ENCODE data around the gene WDR37.
"Not testable (repeated sequence)": the region's sequence is repeated elsewhere in the genome, so short reads cannot be mapped to it uniquely, and the experiment has no call there.

WDR37 gene

GRCh38 chr10:1101946-1102345, 45.8 kb downstream of the WDR37 start:
- DNase-seq (ENCODE audit: low read depth in 2 of 3, low spot score in 2 of 3): no peak

- peak in 1 of 3 experiments; percentile 18 for DNase-seq (ENCODE audit: low read depth in 2 of 3, low spot score in 2 of 3)
Measured at GRCh38 chr10:1102416-1102815, 46.2 kb downstream of the WDR37 start.

GRCh38 chr10:1102831-1103230, 46.6 kb downstream of the WDR37 start:
- DNase-seq (ENCODE audit: low read depth in 2 of 3, low spot score in 2 of 3): no peak

- no peak for DNase-seq (ENCODE audit: low read depth in 2 of 3, low spot score in 2 of 3)
Measured at GRCh38 chr10:1103551-1103950, 47.4 kb downstream of the WDR37 start.

GRCh38 chr10:1104971-1105370, 48.8 kb downstream of the WDR37 start:
- no peak for DNase-seq (ENCODE audit: low read depth in 2 of 3, low spot score in 2 of 3)

- no peak for DNase-seq (ENCODE audit: low read depth in 2 of 3, low spot score in 2 of 3)
Measured at GRCh38 chr10:1107004-1107403, 50.8 kb downstream of the WDR37 start.

- DNase-seq (ENCODE audit: low read depth in 2 of 3, low spot score in 2 of 3): no peak
Measured at GRCh38 chr10:1107679-1108078, 51.5 kb downstream of the WDR37 start.

- peak; percentile 37 to 49 (median 43) for DNase-seq (ENCODE audit: low read depth in 2 of 3, low spot score in 2 of 3)
Measured at GRCh38 chr10:1109795-1110673, 53.8 kb downstream of the WDR37 start.

- DNase-seq (ENCODE audit: low read depth in 2 of 3, low spot score in 2 of 3): no peak
Measured at GRCh38 chr10:1110674-1111119, 54.5 kb downstream of the WDR37 start.

- DNase-seq (ENCODE audit: low read depth in 2 of 3, low spot score in 2 of 3): no peak
Measured at GRCh38 chr10:1114315-1114714, 58.1 kb downstream of the WDR37 start.

GRCh38 chr10:1114719-1115606, 58.8 kb downstream of the WDR37 start:
- no peak for DNase-seq (ENCODE audit: low read depth in 2 of 3, low spot score in 2 of 3)

GRCh38 chr10:1115607-1115955, 59.4 kb downstream of the WDR37 start:
- DNase-seq (ENCODE audit: low read depth in 2 of 3, low spot score in 2 of 3): no peak

GRCh38 chr10:1116051-1116450, 59.9 kb downstream of the WDR37 start:
- DNase-seq (ENCODE audit: low read depth in 2 of 3, low spot score in 2 of 3): no peak

- DNase-seq (ENCODE audit: low read depth in 2 of 3, low spot score in 2 of 3): no peak
Measured at GRCh38 chr10:1116696-1117280, 60.6 kb downstream of the WDR37 start.

GRCh38 chr10:1117651-1118050, 61.5 kb downstream of the WDR37 start:
- DNase-seq (ENCODE audit: low read depth in 2 of 3, low spot score in 2 of 3): no peak

GRCh38 chr10:1118318-1118717, 62.1 kb downstream of the WDR37 start:
- not testable (repeated sequence) for DNase-seq (ENCODE audit: low read depth in 2 of 3, low spot score in 2 of 3)

GRCh38 chr10:1119027-1119426, 62.8 kb downstream of the WDR37 start:
- no peak for DNase-seq (ENCODE audit: low read depth in 2 of 3, low spot score in 2 of 3)

GRCh38 chr10:1119501-1119900, 63.3 kb downstream of the WDR37 start:
- DNase-seq (ENCODE audit: low read depth in 2 of 3, low spot score in 2 of 3): no peak

GRCh38 chr10:1120306-1120705, 64.1 kb downstream of the WDR37 start:
- no peak for DNase-seq (ENCODE audit: low read depth in 2 of 3, low spot score in 2 of 3)

GRCh38 chr10:1120801-1121211, 64.6 kb downstream of the WDR37 start:
- DNase-seq (ENCODE audit: low read depth in 2 of 3, low spot score in 2 of 3): no peak

GRCh38 chr10:1121271-1121970, 65.2 kb downstream of the WDR37 start:
- no peak for DNase-seq (ENCODE audit: low read depth in 2 of 3, low spot score in 2 of 3)

All from activated CD8-positive, alpha-beta memory T cell treated with anti-CD3 and anti-CD28 coated beads for 48 hours (primary cell).